ENCODE measurements around the gene WWOX. TPM values are rescaled to one million over a fixed set of nuclear protein-coding genes. Genes with fewer than 3 reads are reported as not detected.

Gene WWOX
- total and polyA plus RNA-seq, 2 donors (not counting 1 experiment from before 2014, with no cell fraction given), result 10.5 to 42.3 TPM

DNA sequence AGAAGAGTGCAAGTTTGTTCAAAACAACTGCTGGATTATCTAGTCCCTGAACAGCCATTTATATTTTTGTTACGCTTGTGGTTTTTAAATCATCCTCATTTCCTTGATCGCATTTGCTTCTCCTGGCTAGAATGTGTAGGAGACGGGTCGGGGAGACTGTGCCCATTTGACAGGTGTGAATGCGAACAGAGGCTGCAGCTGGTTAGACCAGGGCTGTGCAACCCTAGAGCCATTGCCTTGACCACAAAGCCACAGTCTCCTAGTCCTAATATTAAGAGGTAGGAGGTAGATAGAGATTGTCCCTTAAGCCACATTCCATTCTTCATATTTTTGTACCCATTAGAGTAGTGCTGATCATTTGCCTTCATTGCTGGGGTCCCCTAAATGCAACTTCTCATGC lies 639.1 kb downstream of the WWOX start:
- H3K9ac ChIP-seq (ENCODE audit: low read length), result no peak overlapping the region
- H3K27ac ChIP-seq (ENCODE audit: low read length in 2 of 2), result no peak overlapping the region
- Mint-ChIP-seq H3K4me3 (no peak overlapping the region), H3K27me3 (no peaks in the 10 kb centered on the region), H3K4me1 (peaks cover 28% of the 10 kb centered on the region), H3K27ac (no peak overlapping the region), H3K9me3 (ENCODE audit: insufficient read depth) (no peaks in the 10 kb centered on the region)
- peaks cover 22 to 28% of the 10 kb centered on the region in 2 donors for H3K4me1 ChIP-seq (ENCODE audit: control insufficient read depth in 2 of 2, insufficient read depth in 2 of 2, low read length in 2 of 2)
- DNase-seq (no peak), ATAC-seq (ENCODE audit: low read depth) (no peak)
- intact Hi-C loops (cut with micrococcal nuclease), result no loop called here
- CTCF ChIA-PET, result interaction anchor here (1.4 kb wide), 1 partner anchor 32 kb away, joined by 3 read pairs; no protein-coding TSS in a partner anchor
- H3K4me2 ChIP-seq (replicated peaks; ENCODE audit: low read depth, low read length, poor library complexity, severe bottlenecking), result no peak overlapping the region
- no peaks in the 10 kb centered on the region for H4K20me1 ChIP-seq (ENCODE audit: control insufficient read depth, insufficient read depth, low read length, poor library complexity, severe bottlenecking)
- H3K4me3 ChIP-seq (ENCODE audit: control extremely low read depth in 1 of 5, extremely low read depth in 1 of 5, insufficient read depth in 1 of 5, low read depth in 2 of 5, low read length in 4 of 5), result no peak overlapping the region
- no peak for TF ChIP-seq EZH2 (IDR thresholded peaks at IDR 0.05; ENCODE audit: borderline replicate concordance, insufficient read depth, low read depth, low read length, poor library complexity, severe bottlenecking)
- TF ChIP-seq, protein P1, sequence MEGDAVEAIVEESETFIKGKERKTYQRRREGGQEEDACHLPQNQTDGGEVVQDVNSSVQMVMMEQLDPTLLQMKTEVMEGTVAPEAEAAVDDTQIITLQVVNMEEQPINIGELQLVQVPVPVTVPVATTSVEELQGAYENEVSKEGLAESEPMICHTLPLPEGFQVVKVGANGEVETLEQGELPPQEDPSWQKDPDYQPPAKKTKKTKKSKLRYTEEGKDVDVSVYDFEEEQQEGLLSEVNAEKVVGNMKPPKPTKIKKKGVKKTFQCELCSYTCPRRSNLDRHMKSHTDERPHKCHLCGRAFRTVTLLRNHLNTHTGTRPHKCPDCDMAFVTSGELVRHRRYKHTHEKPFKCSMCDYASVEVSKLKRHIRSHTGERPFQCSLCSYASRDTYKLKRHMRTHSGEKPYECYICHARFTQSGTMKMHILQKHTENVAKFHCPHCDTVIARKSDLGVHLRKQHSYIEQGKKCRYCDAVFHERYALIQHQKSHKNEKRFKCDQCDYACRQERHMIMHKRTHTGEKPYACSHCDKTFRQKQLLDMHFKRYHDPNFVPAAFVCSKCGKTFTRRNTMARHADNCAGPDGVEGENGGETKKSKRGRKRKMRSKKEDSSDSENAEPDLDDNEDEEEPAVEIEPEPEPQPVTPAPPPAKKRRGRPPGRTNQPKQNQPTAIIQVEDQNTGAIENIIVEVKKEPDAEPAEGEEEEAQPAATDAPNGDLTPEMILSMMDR (IDR thresholded peaks at IDR 0.05), result no peak
- H2AFZ ChIP-seq (ENCODE audit: insufficient read depth, low read depth, low read length, poor library complexity, severe bottlenecking), result no peak overlapping the region
- H3K27me3 ChIP-seq (replicated peaks in 1 of 4; ENCODE audit: control extremely low read depth in 1 of 4, control insufficient read depth in 3 of 4, insufficient read depth in 4 of 4, low read length in 3 of 4), result no peaks in the 10 kb centered on the region
- WGBS (ENCODE audit: insufficient coverage), result 100% methylated on average over 2 of the region's 5 CpGs
- POLR2A ChIA-PET, result no interaction called here
- H3K79me2 ChIP-seq (ENCODE audit: control insufficient read depth, insufficient read depth, low read length), result no peaks in the 10 kb centered on the region
- peaks cover 0 to 2% (median 0%) of the 10 kb centered on the region in 3 donors for H3K9me3 ChIP-seq (ENCODE audit: control extremely low read depth in 1 of 3, control insufficient read depth in 2 of 3, insufficient read depth in 1 of 3, low read length in 2 of 3)
- no peaks in the 10 kb centered on the region for H3K36me3 ChIP-seq (replicated peaks in 1 of 2; ENCODE audit: control extremely low read depth in 1 of 2, control insufficient read depth in 1 of 2, extremely low read depth in 1 of 2, insufficient read depth in 2 of 2, low read length in 1 of 2)

- no peak overlapping the region for H3K4me3 Mint-ChIP-seq
- no peak for DNase-seq
- no peak overlapping the region for H3K4me3 ChIP-seq (ENCODE audit: control extremely low read depth in 1 of 5, extremely low read depth in 1 of 5, insufficient read depth in 1 of 5, low read depth in 2 of 5, low read length in 4 of 5)
- H4K20me1 ChIP-seq (ENCODE audit: control insufficient read depth, insufficient read depth, low read length, poor library complexity, severe bottlenecking), result no peaks in the 10 kb centered on the region
- H3K4me1 ChIP-seq (ENCODE audit: control insufficient read depth in 2 of 2, insufficient read depth in 2 of 2, low read length in 2 of 2), result peaks cover 27 to 30% of the 10 kb centered on the region in 2 donors
- H3K27me3 Mint-ChIP-seq, result no peaks in the 10 kb centered on the region
- WGBS (ENCODE audit: insufficient coverage), result 94% methylated on average over 12 of the region's 12 CpGs
- H3K36me3 ChIP-seq (replicated peaks in 1 of 2; ENCODE audit: control extremely low read depth in 1 of 2, control insufficient read depth in 1 of 2, extremely low read depth in 1 of 2, insufficient read depth in 2 of 2, low read length in 1 of 2), result no peaks in the 10 kb centered on the region
- no peaks in the 10 kb centered on the region for H3K79me2 ChIP-seq (ENCODE audit: control insufficient read depth, insufficient read depth, low read length)
- no peak overlapping the region for H3K4me2 ChIP-seq (replicated peaks; ENCODE audit: low read depth, low read length, poor library complexity, severe bottlenecking)
- intact Hi-C loops (cut with micrococcal nuclease), result no loop called here
- CTCF ChIA-PET, result no interaction called here
- H3K9me3 ChIP-seq (ENCODE audit: control extremely low read depth in 1 of 3, control insufficient read depth in 2 of 3, insufficient read depth in 1 of 3, low read length in 2 of 3), result no peaks in the 10 kb centered on the region
- no peak overlapping the region for H3K27ac Mint-ChIP-seq
- H3K27ac ChIP-seq (ENCODE audit: low read length in 2 of 2), result no peak overlapping the region
- no peak overlapping the region for H3K9ac ChIP-seq (ENCODE audit: low read length)
- no peaks in the 10 kb centered on the region for H3K27me3 ChIP-seq (replicated peaks in 1 of 4; ENCODE audit: control extremely low read depth in 1 of 4, control insufficient read depth in 3 of 4, insufficient read depth in 4 of 4, low read length in 3 of 4)
- POLR2A ChIA-PET, result no interaction called here
- H3K4me1 Mint-ChIP-seq, result peaks cover 36% of the 10 kb centered on the region
- no peak overlapping the region for H2AFZ ChIP-seq (ENCODE audit: insufficient read depth, low read depth, low read length, poor library complexity, severe bottlenecking)
- TF ChIP-seq, protein P1 (IDR thresholded peaks at IDR 0.05), result no peak
- no peak for TF ChIP-seq EZH2 (IDR thresholded peaks at IDR 0.05; ENCODE audit: borderline replicate concordance, insufficient read depth, low read depth, low read length, poor library complexity, severe bottlenecking)
- no peak for ATAC-seq (ENCODE audit: low read depth)
- H3K9me3 Mint-ChIP-seq (ENCODE audit: insufficient read depth), result no peaks in the 10 kb centered on the region
These were observed 640.8 kb downstream of the WWOX start for GRCh38 chr16:78740269-78740668.
